Ovary (tissue), 3 donors: Measurements from ENCODE around the gene VGLL4.

Experiments
- CTCF ChIP-seq, 3 donors: fragments of 450-650 bp in 2 of 3; fragments of 200-600 bp in 1 of 3; IDR thresholded peaks; one replicate each; pipeline versions ENCODE4 v1.5.1 to v1.8.0; 2016 to 2022; ENCODE audit warnings: antibody characterized with exemption in 3 of 3, mild to moderate bottlenecking in 1 of 3
- EP300 ChIP-seq: sonication (generic); formaldehyde crosslinking; IDR thresholded peaks from one replicate; pipeline ENCODE4 v1.6.1; 2017; ENCODE audit warnings: antibody characterized with exemption
- POLR2A ChIP-seq: fragments of 450-650 bp; IDR thresholded peaks from one replicate; pipeline ENCODE4 v1.6.1; 2017; ENCODE audit warnings: antibody characterized with exemption, mild to moderate bottlenecking, moderate library complexity
- donor health status: DM: no; HTN: no; CAD: no.

- TF ChIP-seq CTCF (IDR thresholded peaks at IDR 0.05) (no peak), POLR2A (no peak), EP300 (no peak)
These were observed 18.9 kb downstream of the VGLL4 start for GRCh38 chr3:11624704-11625375.
